Kidney (tissue), 14 donors: ENCODE data around the gene ITGB8. TPM values are rescaled to one million over a fixed set of nuclear protein-coding genes. Genes with fewer than 3 reads are reported as not detected.

Experiments used
- DNase-seq, 5 donors: peaks; one replicate each; pipeline ENCODE4 v3.0.0-alpha.2; 2013 to 2020
- FAIRE-seq: peaks from 2 replicates; lab custom pipeline; 2012; peaks lifted over from hg19 to GRCh38; lab: Jason Lieb, UNC
- H3K27ac ChIP-seq, 2 donors: one replicate each; pipeline ENCODE4 v1.7.0; 2013; ENCODE audit warnings: low read depth in 2 of 2, low read length in 2 of 2, inconsistent platforms in 1 of 2
- H3K27me3 ChIP-seq: one replicate; pipeline ENCODE4 v1.7.1; 2013; ENCODE audit warnings: low read length, inconsistent platforms; ENCODE audit not compliant: control insufficient read depth, insufficient read depth
- H3K36me3 ChIP-seq, 3 donors: one replicate each; pipeline versions ENCODE4 v1.7.0 to v1.7.1; 2013; ENCODE audit warnings: low read length in 3 of 3, control low read depth in 1 of 3, inconsistent platforms in 1 of 3; ENCODE audit not compliant: insufficient read depth in 3 of 3, control insufficient read depth in 2 of 3
- H3K4me1 ChIP-seq, 3 donors: one replicate each; pipeline versions ENCODE4 v1.7.0 to v1.7.1; 2013; ENCODE audit warnings: low read length in 3 of 3, inconsistent platforms in 1 of 3, low read depth in 1 of 3; ENCODE audit not compliant: control insufficient read depth in 2 of 3, insufficient read depth in 2 of 3
- H3K4me3 ChIP-seq, 3 donors: one replicate each; pipeline versions ENCODE4 v1.7.0 to v1.8.1; 2013; ENCODE audit warnings: low read length in 3 of 3, control low read depth in 1 of 3, inconsistent platforms in 1 of 3
- H3K9ac ChIP-seq, 3 donors: one replicate each; pipeline versions ENCODE4 v1.7.0 to v1.7.1; 2013; ENCODE audit warnings: low read length in 3 of 3, control low read depth in 1 of 3, inconsistent platforms in 1 of 3
- H3K9me3 ChIP-seq, 3 donors: one replicate each; pipeline versions ENCODE4 v1.7.0 to v1.7.1; 2013; ENCODE audit warnings: low read length in 3 of 3, control low read depth in 1 of 3, inconsistent platforms in 1 of 3; ENCODE audit not compliant: control insufficient read depth in 2 of 3, insufficient read depth in 1 of 3
- intact Hi-C: fragments of 100-400 bp; cut with DNase I; formaldehyde crosslinking; loops from one replicate; pipeline ENCODE4 v1.11.1; 2022
- polyA plus RNA-seq: library from polyadenylated mRNA; stranded (reverse); fragments of 350-450 nt; fragmentation: Illumina TruSeq; extraction: RNeasy Lipid Tissue Mini Kit (QIAGEN cat#74804); gene quantifications from one replicate; pipeline ENCODE4 v1.2.3, GENCODE V29; 2014; ENCODE audit warnings: low read depth, low replicate concordance; ENCODE audit not compliant: insufficient read depth
- total RNA-seq: library from RNA; stranded (reverse); fragmentation: NEBNext Ultra II Directional; extraction: Animal tissue kit (Norgen Biotek cat#: 25700); gene quantifications from one replicate; pipeline ENCODE4 v1.2.1, GENCODE V29; 2021
- TF ChIP-seq, protein P1 (sequence below): IDR thresholded peaks from 3 replicates; pipeline ENCODE4 v1.5.1; 2012; ENCODE audit warnings: mild to moderate bottlenecking, moderate library complexity, borderline replicate concordance; ENCODE audit not compliant: insufficient read depth; ENCODE audit errors: extremely low read depth
- donor health status: control.
- donor health status: control.
- donor health status: control.
- donor health status: control.
- donor health status: control.
- donor health status: DM: yes; HTN: yes; CAD: no.
- donor health status: Normal renal cell carcinoma (clear cell type).

Gene ITGB8
- total and polyA plus RNA-seq, 2 donors from 2014 or later, result 10.3 to 213 TPM

- no peak for DNase-seq
- no peak overlapping the region for H3K27ac ChIP-seq
- no peak overlapping the region for H3K9ac ChIP-seq
These were observed 4.4 kb upstream of the ITGB8 start for GRCh38 chr7:20326342-20326741.

DNA sequence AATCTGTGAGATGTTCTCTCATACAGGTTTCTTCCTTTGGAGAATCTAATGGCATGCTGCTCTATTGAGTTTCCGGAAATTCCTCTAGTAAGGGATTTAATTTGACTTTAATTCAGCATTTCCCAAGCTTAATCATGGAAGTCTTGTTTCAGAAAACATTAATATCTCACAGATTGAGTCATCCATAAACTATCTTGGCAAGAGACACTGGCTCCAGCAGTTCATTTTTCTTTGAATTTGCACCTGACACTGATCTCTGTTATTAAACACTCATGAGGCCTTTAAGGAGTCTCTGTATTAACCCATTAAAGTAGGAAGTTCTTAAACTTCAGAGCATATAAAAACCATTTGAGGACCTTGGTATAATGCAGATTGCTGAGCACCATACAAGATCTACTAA lies 3.6 kb upstream of the ITGB8 start:
- no peak for FAIRE-seq
- Histone ChIP-seq H3K27ac (peak overlapping the region in 1 of 2 donors; percentile 18), H3K9ac (no peak overlapping the region), H3K36me3 (no peaks in the 10 kb centered on the region), H3K4me3 (no peak overlapping the region), H3K4me1 (peaks cover 0 to 2% (median 0%) of the 10 kb centered on the region in 3 donors), H3K9me3 (no peaks in the 10 kb centered on the region), H3K27me3 (no peaks in the 10 kb centered on the region)
- no peak for DNase-seq
- TF ChIP-seq, protein P1, sequence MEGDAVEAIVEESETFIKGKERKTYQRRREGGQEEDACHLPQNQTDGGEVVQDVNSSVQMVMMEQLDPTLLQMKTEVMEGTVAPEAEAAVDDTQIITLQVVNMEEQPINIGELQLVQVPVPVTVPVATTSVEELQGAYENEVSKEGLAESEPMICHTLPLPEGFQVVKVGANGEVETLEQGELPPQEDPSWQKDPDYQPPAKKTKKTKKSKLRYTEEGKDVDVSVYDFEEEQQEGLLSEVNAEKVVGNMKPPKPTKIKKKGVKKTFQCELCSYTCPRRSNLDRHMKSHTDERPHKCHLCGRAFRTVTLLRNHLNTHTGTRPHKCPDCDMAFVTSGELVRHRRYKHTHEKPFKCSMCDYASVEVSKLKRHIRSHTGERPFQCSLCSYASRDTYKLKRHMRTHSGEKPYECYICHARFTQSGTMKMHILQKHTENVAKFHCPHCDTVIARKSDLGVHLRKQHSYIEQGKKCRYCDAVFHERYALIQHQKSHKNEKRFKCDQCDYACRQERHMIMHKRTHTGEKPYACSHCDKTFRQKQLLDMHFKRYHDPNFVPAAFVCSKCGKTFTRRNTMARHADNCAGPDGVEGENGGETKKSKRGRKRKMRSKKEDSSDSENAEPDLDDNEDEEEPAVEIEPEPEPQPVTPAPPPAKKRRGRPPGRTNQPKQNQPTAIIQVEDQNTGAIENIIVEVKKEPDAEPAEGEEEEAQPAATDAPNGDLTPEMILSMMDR, result no peak
- intact Hi-C loops, result no loop called here

More at GRCh38 chr7:20326342-20326741, 4.4 kb upstream of the ITGB8 start:
- no peak for FAIRE-seq
- Histone ChIP-seq H3K4me3 (no peak overlapping the region), H3K9me3 (no peaks in the 10 kb centered on the region), H3K4me1 (peaks cover 0 to 2% (median 0%) of the 10 kb centered on the region in 3 donors), H3K36me3 (no peaks in the 10 kb centered on the region), H3K27me3 (no peaks in the 10 kb centered on the region)
- intact Hi-C loops, result no loop called here
- TF ChIP-seq, protein P1, result no peak

GRCh38 chr7:20328027-20328426 lies 2.7 kb upstream of the ITGB8 start:
- intact Hi-C loops, result no loop called here
- TF ChIP-seq, protein P1, result no peak
- no peaks in the 10 kb centered on the region for H3K27me3 ChIP-seq
- H3K9ac ChIP-seq, result peak overlapping the region in 1 of 3 donors; percentile 4
- H3K4me3 ChIP-seq, result no peak overlapping the region
- H3K36me3 ChIP-seq, result no peaks in the 10 kb centered on the region
- DNase-seq (no peak), FAIRE-seq (no peak)
- H3K4me1 ChIP-seq, result peaks cover 0 to 2% (median 0%) of the 10 kb centered on the region in 3 donors
- no peaks in the 10 kb centered on the region for H3K9me3 ChIP-seq
- peak overlapping the region in 1 of 2 donors; percentile 3 for H3K27ac ChIP-seq

DNA sequence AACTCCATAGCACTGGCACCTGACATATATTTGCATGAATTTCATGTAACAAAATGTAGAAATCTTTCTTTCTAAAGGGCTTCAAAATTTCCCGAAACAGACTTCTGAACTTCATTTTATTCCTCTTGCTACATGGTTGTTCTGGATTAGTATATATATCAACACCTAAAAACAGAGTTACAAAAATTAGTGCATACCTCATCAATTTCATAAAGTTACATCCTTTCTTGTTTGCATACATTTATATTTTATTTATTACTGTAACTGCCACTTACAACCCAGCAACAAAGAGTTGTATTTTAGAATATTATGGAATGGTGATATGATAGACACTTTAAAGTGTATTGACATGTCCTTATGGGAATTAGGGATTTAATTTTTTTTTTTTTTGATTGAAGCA lies 2.0 kb upstream of the ITGB8 start:
- TF ChIP-seq, protein P1, result no peak
- peak overlapping the region in 1 of 3 donors; percentile 87 for H3K4me3 ChIP-seq
- no peaks in the 10 kb centered on the region for H3K27me3 ChIP-seq
- no peaks in the 10 kb centered on the region for H3K36me3 ChIP-seq
- H3K27ac ChIP-seq, result peak overlapping the region; percentile 62 to 99
- FAIRE-seq (no peak), DNase-seq (no peak)
- peaks cover 0 to 2% (median 0%) of the 10 kb centered on the region in 3 donors for H3K4me1 ChIP-seq
- H3K9ac ChIP-seq, result peak overlapping the region in 1 of 3 donors; percentile 99
- H3K9me3 ChIP-seq, result no peaks in the 10 kb centered on the region
- intact Hi-C loops, result no loop called here
